Ramos (cell line): ENCODE results near the gene KRT9.
"Not testable (repeated sequence)": the region's sequence is repeated elsewhere in the genome, so short reads cannot be mapped to it uniquely, and the experiment has no call there.

ENCODE experiments used
- in situ Hi-C: fragments of 300-500 bp; cut with MboI; formaldehyde crosslinking; loops from one replicate; pipeline ENCODE4 v1.14.3; 2022; ENCODE audit warnings: low sequenced_read_pairs; ENCODE audit not compliant: unreplicated experiment

Gene KRT9

DNA sequence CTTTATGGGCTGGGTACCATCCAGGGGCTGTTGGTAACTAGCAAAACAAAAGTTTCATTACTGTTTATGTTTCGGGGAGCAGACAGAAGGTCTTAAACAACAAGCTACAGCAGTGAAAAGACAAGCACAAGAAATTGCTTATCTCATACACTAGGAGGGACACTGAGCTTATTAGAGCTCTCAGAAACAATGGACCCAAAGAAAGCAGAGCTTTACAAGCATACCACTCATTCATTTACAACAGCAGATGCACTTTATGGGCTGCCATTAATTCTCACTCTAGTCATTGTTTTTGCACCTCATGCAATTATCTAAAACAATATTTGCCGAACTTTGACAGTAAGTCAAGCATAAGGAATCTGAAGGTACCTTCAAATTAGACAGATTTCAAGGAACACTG is 30.7 kb upstream of the KRT9 start:
- in situ Hi-C loops, result no loop called here

- in situ Hi-C loops, result no loop called here
Measured at GRCh38 chr17:41600318-41600717, 28.5 kb upstream of the KRT9 start.

- in situ Hi-C loops, result no loop called here
Measured at GRCh38 chr17:41599680-41600079, 27.8 kb upstream of the KRT9 start.

DNA sequence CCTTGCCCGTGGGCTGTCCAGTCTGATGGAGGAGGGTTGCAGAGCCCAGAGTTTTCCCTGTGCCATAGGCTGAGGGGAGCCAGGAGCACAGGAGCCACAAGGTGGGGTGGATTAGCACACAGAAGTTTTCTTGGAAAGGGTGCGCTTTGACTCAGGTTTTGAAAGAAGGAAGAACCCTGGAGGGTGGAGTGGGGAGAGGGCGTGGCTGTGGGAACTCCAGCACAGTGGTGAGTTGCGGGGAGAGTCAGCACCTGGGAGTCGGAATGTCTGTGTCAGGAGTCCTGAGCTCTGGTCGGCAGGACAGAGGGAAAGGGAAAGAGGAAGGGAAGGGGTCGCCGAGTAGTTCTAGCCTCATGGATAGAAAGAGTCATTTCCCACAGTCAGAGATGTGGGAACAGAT is 23.7 kb upstream of the KRT9 start:
- in situ Hi-C loops, result no loop called here

GRCh38 chr17:41594363-41594915 is 22.6 kb upstream of the KRT9 start:
- in situ Hi-C loops, result no loop called here

DNA sequence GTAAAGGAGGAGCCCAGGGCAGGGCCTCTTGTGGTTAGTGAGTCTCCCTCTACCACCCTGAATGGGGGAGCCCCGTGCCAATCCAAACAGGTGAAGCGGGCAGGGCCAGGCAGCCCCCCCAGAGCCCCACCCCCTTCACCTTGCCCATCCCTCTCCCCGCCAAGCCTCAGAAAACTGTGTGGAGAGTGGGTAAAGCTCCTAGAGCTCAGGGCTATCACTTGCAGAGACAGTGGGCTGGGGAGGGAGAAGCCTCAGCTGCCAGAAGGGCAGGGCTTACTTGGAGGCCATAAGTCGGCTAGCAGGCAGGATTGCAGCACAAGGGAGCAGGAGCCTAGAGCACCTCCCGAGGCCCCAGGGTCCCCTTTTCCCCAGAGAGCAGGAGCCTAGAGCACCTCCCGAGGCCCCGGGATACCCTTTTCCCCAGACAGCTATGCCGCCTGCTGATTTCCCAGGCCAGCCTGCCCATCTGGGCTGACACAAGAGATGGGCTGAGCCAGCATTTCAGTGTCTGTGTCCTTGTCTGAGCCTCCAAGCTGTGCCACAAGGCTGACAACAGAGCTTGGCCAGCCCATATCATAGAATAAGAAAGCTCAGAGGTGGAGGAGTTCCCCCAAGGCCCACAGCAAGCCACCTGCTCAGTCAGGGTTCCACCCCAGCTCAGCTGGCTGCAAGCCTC is 21.6 kb upstream of the KRT9 start:
- in situ Hi-C loops, result no loop called here

DNA sequence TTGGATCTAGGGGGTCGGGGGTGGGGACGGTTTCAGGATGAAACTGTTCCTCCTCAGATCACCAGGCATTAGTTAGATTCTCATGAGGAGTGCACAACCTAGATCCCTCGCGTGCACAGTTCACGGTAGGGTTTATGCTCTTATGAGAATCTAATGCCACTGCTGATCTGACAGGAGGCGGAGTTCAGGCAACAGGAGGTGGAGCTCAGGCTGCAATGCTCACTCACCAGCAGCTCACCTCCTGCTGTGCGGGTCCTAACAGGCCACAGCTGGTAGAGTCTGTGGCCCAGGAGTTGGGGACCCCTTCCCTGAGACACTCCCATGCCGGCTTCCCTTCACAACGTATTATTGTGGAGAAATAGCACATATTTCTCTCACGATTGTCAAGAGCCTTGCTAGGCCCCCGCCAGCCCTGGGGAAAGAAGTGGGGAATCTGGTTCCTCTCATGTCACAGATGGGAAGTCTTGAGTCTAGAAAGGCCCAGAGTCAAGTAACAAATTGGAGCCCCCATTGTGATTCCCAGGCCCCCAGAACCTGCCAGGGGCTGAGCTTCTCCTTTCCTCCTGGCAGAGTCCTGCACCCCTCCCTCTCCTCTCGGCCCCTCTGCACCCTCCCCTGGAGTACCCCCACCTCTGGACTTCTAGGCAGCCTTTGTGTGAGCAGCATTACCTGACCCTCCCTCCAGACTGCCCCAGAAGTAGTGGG is 20.9 kb upstream of the KRT9 start:
- in situ Hi-C loops, result no loop called here

DNA sequence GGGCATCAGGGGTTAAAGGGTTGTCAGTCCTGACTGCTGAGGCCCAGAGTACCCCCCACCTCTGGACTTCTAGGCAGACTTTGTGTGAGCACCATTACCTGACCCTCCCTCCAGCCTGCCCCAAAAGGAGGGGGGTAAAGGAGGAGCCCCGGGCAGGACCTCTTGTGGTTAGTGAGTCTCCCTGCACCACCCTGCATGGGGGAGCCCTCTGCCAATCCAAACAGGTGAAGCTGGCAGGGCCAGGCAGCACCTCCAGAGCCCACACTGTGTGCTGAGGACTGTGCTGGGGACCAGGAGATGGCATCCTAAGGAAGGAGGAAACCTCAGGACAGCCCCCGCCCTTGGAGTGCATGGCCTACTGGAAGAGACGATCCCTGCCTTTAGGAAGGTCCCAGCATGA is 17.4 kb upstream of the KRT9 start:
- in situ Hi-C loops, result no loop called here

- in situ Hi-C loops, result no loop called here
Measured at GRCh38 chr17:41588126-41588810, 16.4 kb upstream of the KRT9 start.

GRCh38 chr17:41586863-41587495 is 15.1 kb upstream of the KRT9 start, which contains the start of gene KRT14:
TSS of gene KRT14 (minus strand) at chr17:41586895. CDS start at chr17:41586834, 61 bp downstream.
- in situ Hi-C loops, result no loop called here

GRCh38 chr17:41585301-41586056 is 13.6 kb upstream of the KRT9 start:
- in situ Hi-C loops, result no loop called here

GRCh38 chr17:41584331-41584927 is 12.6 kb upstream of the KRT9 start:
- in situ Hi-C loops, result not testable (repeated sequence)

DNA sequence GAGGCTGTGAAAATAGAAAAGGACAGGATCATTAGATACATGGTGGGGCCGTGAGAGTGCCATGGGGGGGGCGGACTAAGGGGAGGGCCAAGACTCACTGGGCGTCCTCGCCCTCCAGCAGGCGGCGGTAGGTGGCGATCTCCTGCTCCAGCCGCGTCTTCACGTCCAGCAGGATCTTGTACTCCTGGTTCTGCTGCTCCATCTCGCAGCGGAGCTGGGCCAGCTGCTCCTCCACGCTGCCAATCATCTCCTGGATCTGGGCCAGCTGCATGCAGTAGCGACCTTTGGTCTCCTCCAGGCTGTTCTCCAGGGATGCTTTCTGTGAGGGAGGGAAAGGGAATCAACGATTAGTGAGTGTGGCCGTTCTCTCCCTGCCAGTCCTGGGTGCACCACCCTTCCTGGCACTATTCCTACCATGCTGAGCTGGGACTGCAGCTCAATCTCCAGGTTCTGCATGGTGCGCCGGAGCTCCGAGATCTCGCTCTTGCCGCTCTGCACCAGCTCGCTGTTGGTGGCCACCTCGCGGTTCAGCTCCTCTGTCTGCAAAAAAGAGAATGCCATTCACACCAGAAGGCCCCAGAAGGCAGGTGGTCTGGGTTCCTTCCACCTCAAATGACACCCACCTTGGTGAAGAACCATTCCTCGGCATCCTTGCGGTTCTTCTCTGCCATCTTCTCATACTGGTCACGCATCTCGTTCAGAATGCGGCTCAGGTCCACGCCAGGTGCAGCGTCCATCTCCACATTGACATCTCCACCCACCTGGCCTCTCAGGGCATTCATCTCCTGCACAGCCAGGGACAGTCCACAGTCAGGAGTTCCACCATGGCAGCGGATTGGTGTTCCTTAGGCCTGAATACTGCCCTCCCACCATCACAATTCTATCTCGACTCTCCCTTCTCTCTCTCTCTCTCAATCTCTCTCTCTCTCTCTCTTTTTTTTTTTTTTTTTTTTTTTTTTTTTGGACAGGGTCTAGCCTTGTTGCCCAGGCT is 11.6 kb upstream of the KRT9 start:
- in situ Hi-C loops, result no loop called here

GRCh38 chr17:41582061-41582968 is 10.5 kb upstream of the KRT9 start:
- in situ Hi-C loops, result not testable (repeated sequence)

DNA sequence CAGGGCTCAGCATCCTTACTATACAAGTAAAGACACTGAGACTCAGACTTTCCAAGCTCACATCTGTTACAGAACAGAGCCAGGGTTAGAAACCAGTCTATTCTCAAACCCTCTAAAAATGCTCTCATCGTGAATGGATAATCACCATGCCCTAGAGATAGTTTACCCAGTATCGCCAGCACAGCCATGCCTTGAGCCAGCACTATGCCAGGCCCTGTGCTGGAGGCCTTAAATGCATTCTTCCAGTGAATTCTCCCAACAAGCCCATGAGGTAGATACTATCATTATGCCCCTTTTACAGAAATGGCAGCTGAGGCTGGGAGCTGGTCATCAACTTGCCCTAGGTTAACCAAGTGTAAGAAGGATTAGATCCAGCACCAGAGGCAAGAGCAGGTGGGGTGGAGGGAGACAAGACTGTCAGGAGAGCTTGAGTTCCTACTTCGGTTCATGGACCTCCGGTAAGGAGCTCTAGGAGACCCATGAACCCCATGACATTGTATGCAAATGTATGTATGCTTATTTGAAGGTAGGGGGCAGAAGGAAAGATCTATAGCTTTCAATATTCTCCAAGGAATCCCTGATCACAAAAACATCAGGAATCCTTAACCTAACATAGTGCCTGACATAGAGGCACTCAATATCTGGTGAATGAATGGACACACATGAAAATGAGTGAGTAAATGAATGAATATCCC is 9.7 kb upstream of the KRT9 start:
- in situ Hi-C loops, result no loop called here

DNA sequence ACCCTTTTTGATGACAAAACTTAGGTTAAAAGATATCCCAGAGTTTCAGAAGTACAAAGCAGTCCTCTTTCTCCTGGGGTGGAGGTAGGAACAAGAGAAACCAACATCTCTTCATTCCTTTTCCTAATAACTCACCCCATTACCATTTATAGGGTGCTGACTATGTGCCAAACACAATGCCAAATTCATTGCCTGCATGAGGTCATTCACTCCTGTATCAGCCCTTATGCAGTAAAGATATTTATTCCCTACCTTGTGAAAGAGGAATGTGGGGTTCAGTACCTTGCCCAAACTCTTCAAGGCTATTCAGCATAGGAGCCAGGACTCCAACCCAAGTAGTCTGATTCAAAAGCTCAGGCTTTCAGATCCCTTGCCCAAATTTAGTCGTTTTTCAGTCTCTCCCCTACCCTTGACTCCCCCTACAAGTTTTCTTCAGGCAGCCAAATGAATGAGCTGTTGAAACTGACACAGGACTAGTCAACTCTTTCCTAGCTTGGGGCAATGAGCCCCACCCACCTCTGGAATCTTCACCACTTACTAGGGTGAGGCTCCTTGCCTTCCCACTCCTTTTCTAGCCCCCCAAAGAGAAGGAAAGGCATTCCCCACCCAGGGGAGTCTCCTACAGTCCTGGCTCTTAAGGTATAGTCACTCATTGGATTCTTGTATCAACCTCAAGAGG is 9.0 kb upstream of the KRT9 start:
- in situ Hi-C loops, result no loop called here
